Endometrium (tissue), 2 donors: ENCODE results near the gene SMARCD2.
"Not testable (repeated sequence)": the region's sequence is repeated elsewhere in the genome, so short reads cannot be mapped to it uniquely, and the experiment has no call there.

ENCODE experiments used
- FAIRE-seq: peaks from 2 replicates; lab custom pipeline; 2012; peaks lifted over from hg19 to GRCh38; lab: Jason Lieb, UNC
- donor health status: control.
- donor health status: control.

Gene SMARCD2

DNA sequence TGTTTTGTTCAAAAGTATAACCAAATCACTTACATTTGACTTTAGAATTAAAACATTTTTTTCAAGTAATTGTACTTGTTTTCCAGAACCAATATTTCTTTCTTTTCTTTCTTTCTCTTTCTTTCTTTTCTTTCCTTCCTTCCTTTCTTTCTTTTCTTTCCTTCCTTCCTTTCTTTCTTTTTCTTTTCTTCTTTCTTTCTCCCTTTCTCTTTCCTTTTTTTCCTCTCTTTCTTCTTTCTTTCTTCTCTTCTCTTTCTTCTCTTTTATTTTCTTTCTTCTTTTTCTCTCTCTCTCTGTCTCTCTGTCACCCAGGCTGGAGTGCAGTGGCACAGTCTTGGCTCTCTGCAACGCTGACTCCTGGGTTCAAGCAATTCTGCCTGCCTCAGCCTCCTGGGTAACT, 41.7 kb downstream of the SMARCD2 start:
- no peak for FAIRE-seq

- no peak for FAIRE-seq
Observed at GRCh38 chr17:63798572-63799106, 43.8 kb downstream of the SMARCD2 start.

DNA sequence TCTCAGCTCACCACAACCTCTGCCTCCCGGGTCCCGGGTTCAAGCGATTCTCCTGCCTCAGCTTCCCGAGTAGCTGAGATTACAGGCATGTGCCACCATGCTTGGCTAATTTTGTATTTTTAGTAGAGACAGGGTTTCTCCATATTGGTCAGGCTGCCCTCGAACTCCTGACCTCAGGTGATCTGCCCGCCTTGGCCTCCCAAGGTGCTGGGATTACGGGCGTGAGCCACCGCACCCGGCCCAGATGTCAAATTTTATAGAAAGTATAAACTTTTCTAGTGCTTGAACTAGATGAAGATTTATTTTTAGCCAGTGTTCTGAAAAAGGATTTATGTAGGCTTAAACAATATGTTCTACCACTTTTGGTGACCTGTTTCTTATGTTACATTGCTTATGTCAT, 46.1 kb downstream of the SMARCD2 start:
- not testable (repeated sequence) for FAIRE-seq

DNA sequence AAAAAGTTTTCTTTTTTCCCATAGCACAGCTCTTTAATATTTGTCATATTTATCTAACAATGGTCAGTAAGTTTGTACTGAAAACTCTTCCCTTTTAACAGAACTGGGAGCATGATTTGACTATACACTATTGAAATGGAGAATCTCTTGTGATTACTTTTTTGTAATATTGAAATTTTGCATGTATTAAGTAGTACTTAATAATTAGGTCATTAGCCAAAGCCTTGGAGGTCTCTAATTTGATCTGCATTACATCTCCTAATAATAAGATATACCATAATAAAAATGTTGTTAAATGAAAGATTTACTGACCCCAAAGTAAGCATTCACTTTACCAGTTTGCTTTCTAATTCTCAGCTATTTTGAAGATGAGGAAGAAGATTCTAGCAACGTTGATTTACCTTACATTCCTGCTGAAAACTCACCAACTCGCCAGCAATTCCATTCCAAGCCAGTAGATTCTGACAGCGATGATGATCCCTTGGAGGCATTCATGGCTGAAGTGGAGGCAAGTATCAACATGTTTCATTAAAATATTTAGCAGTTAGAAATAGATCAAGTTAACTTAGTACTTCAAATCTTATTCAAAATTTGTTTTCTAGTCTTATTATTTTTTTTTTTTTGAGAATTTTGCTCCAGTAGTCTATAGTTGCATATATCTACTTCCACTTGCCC, 50.3 kb downstream of the SMARCD2 start:
- FAIRE-seq, result no peak

GRCh38 chr17:63790057-63790456, 52.4 kb downstream of the SMARCD2 start:
- FAIRE-seq, result no peak

- no peak for FAIRE-seq
Observed at GRCh38 chr17:63786971-63787711, 55.3 kb downstream of the SMARCD2 start.

DNA sequence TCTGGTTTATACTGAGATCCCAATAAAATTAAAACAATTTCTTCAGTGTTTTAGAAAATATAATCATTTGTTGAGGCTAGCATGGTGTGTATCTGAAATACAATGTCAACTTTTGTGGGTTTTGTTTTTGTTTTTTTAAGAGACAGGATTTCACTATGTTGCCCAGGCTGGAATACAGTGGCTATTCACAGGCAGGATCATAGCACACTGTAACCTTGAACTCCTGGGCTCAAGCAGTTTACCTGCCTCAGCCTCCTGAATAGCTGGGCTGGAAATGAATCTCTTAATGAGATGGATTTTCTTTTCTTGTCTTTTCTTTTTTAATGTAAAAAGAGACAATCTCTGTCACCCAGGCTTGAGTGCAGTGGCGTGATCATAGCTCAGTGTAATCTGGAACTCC, 56.4 kb downstream of the SMARCD2 start:
- FAIRE-seq, result no peak

DNA sequence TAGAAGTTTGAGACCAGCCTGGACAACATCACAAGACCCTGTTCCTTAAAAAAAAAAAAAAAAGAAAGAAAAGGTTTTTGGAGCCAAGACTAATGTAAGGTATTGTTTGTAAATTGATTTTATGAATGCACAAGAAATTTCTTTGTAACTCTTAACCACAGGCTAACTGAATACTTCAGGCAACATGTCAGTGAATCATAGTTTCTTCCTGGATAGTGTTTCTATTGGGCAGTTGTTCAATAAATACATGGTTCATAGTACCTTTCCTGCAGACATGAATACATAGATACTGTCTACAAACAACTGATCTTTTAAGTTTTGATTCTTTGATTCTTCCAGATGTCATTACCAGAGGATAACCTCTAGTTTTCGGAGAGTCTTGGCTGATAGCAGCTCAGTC, 56.9 kb downstream of the SMARCD2 start:
- FAIRE-seq, result no peak

DNA sequence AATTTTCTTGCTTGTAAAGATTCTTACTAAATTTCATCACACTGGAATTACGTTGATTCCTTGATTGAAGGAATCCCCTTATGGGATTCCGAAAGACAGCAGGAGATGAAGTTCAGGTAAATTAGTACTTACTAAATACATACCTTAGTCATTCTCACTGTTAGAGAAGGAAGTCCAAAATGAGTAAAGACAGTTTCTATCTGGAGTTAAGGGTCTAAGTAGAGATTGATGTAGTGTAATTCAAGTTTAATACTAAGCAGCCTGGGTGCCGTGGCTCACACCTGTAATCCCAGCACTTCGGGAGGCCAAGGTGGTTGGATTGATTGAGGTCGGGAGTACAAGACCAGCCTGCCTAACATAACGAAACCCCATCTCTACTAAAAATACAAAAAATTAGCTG, 59.0 kb downstream of the SMARCD2 start:
- no peak for FAIRE-seq
